Ishikawa (cell line): ENCODE measurements around the gene JPT2.

Experiments
- CEBPB ChIP-seq: IDR thresholded peaks from 2 replicates; pipeline ENCODE4 v1.6.1; 2012
- CREB1 ChIP-seq: IDR thresholded peaks from 2 replicates; pipeline ENCODE4 v1.6.1; 2012; ENCODE audit warnings: low read depth
- EGR1 ChIP-seq: IDR thresholded peaks from 2 replicates; pipeline ENCODE4 v1.6.1; 2012
- EP300 ChIP-seq: IDR thresholded peaks from 2 replicates; pipeline ENCODE4 v1.6.1; 2012; ENCODE audit warnings: borderline replicate concordance
- FOXM1 ChIP-seq: IDR thresholded peaks from 2 replicates; pipeline ENCODE4 v1.6.1; 2012; ENCODE audit warnings: low read depth, borderline replicate concordance
- NFIC ChIP-seq: IDR thresholded peaks from 2 replicates; pipeline ENCODE4 v1.6.1; 2012
- RAD21 ChIP-seq: IDR thresholded peaks from 2 replicates; pipeline ENCODE4 v1.6.1; 2012; ENCODE audit warnings: low read depth
- TAF1 ChIP-seq: IDR thresholded peaks from 2 replicates; pipeline ENCODE4 v1.6.1; 2012; ENCODE audit warnings: low read depth, mild to moderate bottlenecking
- TCF12 ChIP-seq: IDR thresholded peaks from 2 replicates; pipeline ENCODE4 v1.6.1; 2012; ENCODE audit warnings: low read depth
- TEAD4 ChIP-seq: IDR thresholded peaks from 2 replicates; pipeline ENCODE4 v1.6.1; 2012
- YY1 ChIP-seq: IDR thresholded peaks from 2 replicates; pipeline ENCODE4 v1.6.1; 2012; ENCODE audit warnings: low read depth
- ZBTB7A ChIP-seq: IDR thresholded peaks from 2 replicates; pipeline ENCODE4 v1.6.1; 2012; ENCODE audit warnings: low read depth
- TF ChIP-seq, protein P1 (sequence below): IDR thresholded peaks from 2 replicates; pipeline ENCODE4 v1.6.1; 2012
- TF ChIP-seq, protein P2 (sequence below): IDR thresholded peaks from 2 replicates; pipeline ENCODE4 v1.6.1; 2012; ENCODE audit warnings: low read depth, mild to moderate bottlenecking
- TF ChIP-seq, protein P3 (sequence below): IDR thresholded peaks from 2 replicates; pipeline ENCODE4 v1.6.1; 2012

JPT2 gene

DNA sequence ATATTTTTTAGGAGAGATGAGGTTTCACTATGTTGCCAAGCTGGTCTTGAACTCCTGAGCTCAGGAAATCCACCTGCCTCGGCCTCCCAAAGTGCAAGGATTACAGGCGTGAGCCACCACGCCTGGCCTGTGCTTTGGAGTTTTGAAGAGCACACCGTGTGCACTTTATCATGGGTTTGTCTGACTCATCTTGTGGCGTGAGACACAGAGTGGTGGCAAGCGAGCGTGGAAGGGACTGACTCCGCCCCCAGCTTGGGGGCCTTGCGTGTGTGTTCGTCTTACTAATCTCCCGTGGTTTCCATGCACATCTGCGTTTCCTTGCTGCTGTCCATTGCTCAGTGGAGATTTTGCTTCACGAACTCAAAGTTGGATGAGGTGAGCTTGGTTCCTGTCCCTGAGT, 43.0 kb upstream of the JPT2 start:
- TF ChIP-seq CEBPB (no peak), ZBTB7A (no peak)

DNA sequence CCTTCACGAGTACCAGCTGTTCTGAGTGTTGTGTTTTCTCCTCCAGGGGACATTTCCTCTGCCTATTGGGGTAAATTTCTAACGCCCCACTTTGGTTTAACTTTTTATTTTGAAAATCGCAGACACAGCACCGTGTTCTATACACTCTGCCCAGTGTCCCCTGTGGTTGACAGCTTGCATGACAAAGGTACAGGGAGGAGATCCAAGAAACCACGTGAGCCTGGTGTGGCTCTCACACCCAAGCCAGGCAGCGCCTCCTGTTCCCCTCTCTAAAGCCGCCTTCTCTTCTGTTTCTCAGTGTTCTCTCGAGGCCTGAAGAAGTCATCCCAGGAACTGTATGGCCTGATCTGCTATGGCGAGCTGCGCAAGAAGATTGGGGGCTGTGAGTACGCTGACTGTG, 40.6 kb upstream of the JPT2 start:
- TF ChIP-seq TAF1 (no peak), RAD21 (no peak)

DNA sequence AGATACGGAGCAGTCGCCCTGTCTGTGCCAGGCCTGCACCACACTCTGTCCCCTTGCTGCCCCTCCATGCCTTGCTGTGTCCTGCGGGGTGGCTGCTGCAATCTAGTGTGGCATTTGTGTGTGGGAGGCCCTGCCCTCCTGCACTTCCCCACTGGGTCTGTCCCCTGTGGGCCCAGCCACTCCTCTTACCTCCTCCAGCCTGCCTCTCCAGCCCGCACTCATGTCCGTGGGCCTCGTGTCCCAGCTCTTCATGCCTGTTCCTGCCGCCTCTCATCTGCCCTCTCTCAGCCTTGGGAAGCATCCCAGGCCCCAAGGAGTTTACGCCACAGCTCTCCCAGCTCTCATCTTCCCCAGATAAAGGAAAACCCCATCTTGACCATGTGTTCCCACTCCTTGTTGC, 39.3 kb upstream of the JPT2 start:
- TF ChIP-seq, protein P1, sequence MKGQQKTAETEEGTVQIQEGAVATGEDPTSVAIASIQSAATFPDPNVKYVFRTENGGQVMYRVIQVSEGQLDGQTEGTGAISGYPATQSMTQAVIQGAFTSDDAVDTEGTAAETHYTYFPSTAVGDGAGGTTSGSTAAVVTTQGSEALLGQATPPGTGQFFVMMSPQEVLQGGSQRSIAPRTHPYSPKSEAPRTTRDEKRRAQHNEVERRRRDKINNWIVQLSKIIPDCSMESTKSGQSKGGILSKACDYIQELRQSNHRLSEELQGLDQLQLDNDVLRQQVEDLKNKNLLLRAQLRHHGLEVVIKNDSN: no peak
- no peak for TF ChIP-seq FOXM1
- no peak for TF ChIP-seq NFIC
- no peak for TF ChIP-seq TEAD4
- TF ChIP-seq CREB1: no peak
- no peak for TF ChIP-seq RAD21
- TF ChIP-seq TCF12: no peak
- TF ChIP-seq TAF1: no peak
- TF ChIP-seq ZBTB7A: no peak
- TF ChIP-seq EP300: no peak
- no peak for TF ChIP-seq CEBPB
- TF ChIP-seq YY1: no peak
- TF ChIP-seq EGR1: no peak
- TF ChIP-seq, protein P2, sequence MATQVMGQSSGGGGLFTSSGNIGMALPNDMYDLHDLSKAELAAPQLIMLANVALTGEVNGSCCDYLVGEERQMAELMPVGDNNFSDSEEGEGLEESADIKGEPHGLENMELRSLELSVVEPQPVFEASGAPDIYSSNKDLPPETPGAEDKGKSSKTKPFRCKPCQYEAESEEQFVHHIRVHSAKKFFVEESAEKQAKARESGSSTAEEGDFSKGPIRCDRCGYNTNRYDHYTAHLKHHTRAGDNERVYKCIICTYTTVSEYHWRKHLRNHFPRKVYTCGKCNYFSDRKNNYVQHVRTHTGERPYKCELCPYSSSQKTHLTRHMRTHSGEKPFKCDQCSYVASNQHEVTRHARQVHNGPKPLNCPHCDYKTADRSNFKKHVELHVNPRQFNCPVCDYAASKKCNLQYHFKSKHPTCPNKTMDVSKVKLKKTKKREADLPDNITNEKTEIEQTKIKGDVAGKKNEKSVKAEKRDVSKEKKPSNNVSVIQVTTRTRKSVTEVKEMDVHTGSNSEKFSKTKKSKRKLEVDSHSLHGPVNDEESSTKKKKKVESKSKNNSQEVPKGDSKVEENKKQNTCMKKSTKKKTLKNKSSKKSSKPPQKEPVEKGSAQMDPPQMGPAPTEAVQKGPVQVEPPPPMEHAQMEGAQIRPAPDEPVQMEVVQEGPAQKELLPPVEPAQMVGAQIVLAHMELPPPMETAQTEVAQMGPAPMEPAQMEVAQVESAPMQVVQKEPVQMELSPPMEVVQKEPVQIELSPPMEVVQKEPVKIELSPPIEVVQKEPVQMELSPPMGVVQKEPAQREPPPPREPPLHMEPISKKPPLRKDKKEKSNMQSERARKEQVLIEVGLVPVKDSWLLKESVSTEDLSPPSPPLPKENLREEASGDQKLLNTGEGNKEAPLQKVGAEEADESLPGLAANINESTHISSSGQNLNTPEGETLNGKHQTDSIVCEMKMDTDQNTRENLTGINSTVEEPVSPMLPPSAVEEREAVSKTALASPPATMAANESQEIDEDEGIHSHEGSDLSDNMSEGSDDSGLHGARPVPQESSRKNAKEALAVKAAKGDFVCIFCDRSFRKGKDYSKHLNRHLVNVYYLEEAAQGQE: no peak
- TF ChIP-seq, protein P3, sequence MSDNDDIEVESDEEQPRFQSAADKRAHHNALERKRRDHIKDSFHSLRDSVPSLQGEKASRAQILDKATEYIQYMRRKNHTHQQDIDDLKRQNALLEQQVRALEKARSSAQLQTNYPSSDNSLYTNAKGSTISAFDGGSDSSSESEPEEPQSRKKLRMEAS: no peak

DNA sequence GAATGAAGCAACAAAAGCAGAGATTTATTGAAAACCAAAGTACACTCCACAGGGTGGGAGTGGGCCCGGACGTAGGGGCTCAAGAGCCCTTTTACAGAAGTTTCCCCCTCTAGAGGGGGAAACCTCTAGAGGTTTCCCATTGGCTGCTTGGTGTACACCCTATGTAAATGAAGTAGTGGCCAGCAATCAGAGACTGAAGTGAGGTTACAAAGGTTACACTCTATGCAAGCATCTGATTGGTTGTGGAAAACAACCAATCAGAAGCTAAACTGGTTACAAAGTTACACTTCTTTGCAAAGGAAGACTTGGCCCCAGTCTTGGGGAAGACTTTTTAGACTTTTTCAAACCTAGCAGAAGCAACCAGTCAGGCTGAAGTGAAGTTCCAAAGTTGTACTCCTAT, 38.8 kb upstream of the JPT2 start:
- no peak for TF ChIP-seq FOXM1
- TF ChIP-seq EGR1: no peak
- TF ChIP-seq, protein P1: no peak

DNA sequence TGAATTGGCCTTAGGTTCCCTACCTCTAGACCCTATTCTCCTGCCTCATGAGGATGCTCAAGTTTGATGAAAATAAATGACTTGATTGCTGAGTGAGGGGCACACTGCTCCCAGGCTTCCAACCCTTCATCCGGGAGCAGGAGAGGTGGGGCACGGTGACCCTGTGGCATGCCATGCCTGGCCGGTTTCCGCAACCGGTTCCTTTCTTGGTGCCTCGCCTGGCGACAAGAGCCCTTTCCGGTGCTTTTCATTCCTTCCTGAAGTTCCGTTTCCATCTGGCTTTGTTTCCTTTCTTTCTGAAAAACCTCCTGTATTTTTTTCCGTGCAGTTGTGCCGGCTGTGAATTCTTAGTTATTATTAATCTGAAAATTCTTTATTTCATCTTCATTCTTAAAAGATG, 38.2 kb upstream of the JPT2 start:
- TF ChIP-seq RAD21: no peak
- no peak for TF ChIP-seq FOXM1
- TF ChIP-seq TCF12: no peak
- TF ChIP-seq, protein P1: no peak
- TF ChIP-seq TEAD4: no peak
- TF ChIP-seq NFIC: no peak
- no peak for TF ChIP-seq YY1
- TF ChIP-seq, protein P2: no peak
- no peak for TF ChIP-seq EP300
- no peak for TF ChIP-seq ZBTB7A
- no peak for TF ChIP-seq CREB1
- TF ChIP-seq, protein P3: no peak
- TF ChIP-seq CEBPB: no peak
- no peak for TF ChIP-seq EGR1
- no peak for TF ChIP-seq TAF1

DNA sequence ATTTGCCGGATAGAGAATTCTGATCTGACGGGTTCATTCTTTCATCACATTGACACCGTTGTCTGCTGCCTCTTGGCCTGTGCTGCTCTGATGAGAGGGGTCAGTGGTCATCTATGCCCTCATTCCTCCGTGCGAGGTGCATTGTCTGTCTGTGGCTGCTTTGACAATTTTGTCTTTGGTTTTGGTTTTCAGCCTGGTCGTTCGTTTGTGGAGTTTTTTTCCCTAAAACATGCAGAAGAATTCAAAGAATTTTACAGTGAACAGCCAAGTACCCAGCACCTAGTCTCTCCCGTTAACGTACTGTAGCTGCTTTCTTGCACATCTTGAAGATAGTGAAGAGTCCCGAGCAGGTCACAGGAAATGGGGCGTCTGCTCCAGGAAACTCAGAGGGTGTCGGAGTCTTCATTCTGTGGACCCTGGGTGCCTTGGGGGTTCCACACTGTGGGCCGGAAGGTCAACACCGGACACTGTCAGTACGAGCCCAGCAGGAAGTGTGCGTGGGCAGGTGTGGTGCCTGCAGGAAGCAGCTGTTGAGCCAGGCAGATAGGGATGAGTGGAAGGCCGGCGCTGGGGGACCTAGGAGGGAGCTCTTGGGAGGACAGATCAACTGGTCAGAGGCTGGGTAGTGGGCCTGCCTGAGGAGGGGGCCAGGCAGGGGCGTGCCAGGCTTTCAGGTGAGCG, 37.7 kb upstream of the JPT2 start:
- TF ChIP-seq, protein P1: no peak
- TF ChIP-seq YY1: no peak
- TF ChIP-seq ZBTB7A: no peak
- TF ChIP-seq, protein P2: no peak
- TF ChIP-seq EGR1: no peak
- TF ChIP-seq, protein P3: no peak
- TF ChIP-seq RAD21: no peak
- no peak for TF ChIP-seq CREB1
- TF ChIP-seq FOXM1: no peak
- no peak for TF ChIP-seq TAF1
- no peak for TF ChIP-seq NFIC
- TF ChIP-seq TCF12: no peak
- TF ChIP-seq TEAD4: no peak
- no peak for TF ChIP-seq EP300
- no peak for TF ChIP-seq CEBPB
